ENCODE data around the gene EHBP1.

The EHBP1 gene

DNA sequence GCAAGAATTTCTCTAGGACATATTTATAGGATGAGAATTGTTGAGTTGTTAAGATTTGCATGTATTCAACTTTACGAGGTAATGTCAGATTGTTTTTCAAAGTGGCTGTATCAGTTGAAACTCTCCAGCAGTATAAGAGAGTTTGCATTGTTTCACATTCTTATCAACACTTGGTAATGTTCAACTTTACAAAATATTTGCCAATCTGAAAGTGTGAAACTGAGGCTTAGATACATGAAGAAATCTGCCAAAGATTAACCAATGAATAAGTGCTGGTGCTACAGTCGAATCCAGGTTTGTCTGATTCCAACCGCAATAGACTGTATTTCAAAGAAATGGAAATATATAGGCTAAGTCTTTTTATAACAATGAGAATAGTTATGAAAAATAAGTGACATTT, 117.0 kb downstream of the EHBP1 start:
- no peak overlapping the region for H3K4me3 ChIP-seq (ENCODE audit: low read depth, low read length)
- POLR2A ChIA-PET, result no interaction called here
- H3K4me1 ChIP-seq (ENCODE audit: control insufficient read depth, insufficient read depth, low read length), result no peaks in the 10 kb centered on the region
- H3K27ac ChIP-seq (ENCODE audit: extremely low read depth, low read depth, low read length), result no peak overlapping the region
- no peak for TF ChIP-seq ZBTB26 (tag by site-specific recombination; optimal IDR thresholded peaks at IDR 0.05)
- no peak for TF ChIP-seq ZNF335 (tag by site-specific recombination; conservative IDR thresholded peaks at IDR 0.05)
- no peak for TF ChIP-seq ZNF548 (tag by site-specific recombination; IDR thresholded peaks at IDR 0.05)
- no peak for TF ChIP-seq ZNF560 (tag by site-specific recombination; IDR thresholded peaks at IDR 0.05; ENCODE audit: borderline replicate concordance)
- no peak for TF ChIP-seq ZNF670 (tag by site-specific recombination; IDR thresholded peaks at IDR 0.05; ENCODE audit: low read depth)
- TF ChIP-seq ZNF610 (tag by site-specific recombination; IDR thresholded peaks at IDR 0.05; ENCODE audit: borderline replicate concordance), result no peak
- TF ChIP-seq PRDM2 (tag by site-specific recombination; IDR thresholded peaks at IDR 0.05; ENCODE audit: borderline replicate concordance), result no peak
- TF ChIP-seq MEIS1 (CRISPR knock-in tag; IDR thresholded peaks at IDR 0.05; ENCODE audit: borderline replicate concordance), result no peak
- TF ChIP-seq ZSCAN18 (tag by site-specific recombination; IDR thresholded peaks at IDR 0.05), result no peak
- no peak for TF ChIP-seq TCF7L2 (IDR thresholded peaks at IDR 0.05; ENCODE audit: borderline replicate concordance, low read depth, low read length)
- no peak for TF ChIP-seq ZNF549 (tag by site-specific recombination; IDR thresholded peaks at IDR 0.05)
- TF ChIP-seq ZNF561 (tag by site-specific recombination; IDR thresholded peaks at IDR 0.05; ENCODE audit: borderline replicate concordance), result no peak
- TF ChIP-seq ZBTB48 (tag by site-specific recombination; IDR thresholded peaks at IDR 0.05), result no peak
- CTCF ChIA-PET, result no interaction called here
- H3K9me3 ChIP-seq (ENCODE audit: control insufficient read depth, insufficient read depth, low read depth, low read length), result no peaks in the 10 kb centered on the region
- peaks cover 4 to 13% of the 10 kb centered on the region in 2 experiments; a peak in 2 of 3 replicates for H3K36me3 ChIP-seq (ENCODE audit: control insufficient read depth in 2 of 2, insufficient read depth in 1 of 2, low read length in 2 of 2)

GRCh38 chr2:62824388-62824787, 118.9 kb downstream of the EHBP1 start:
- CTCF ChIA-PET, result no interaction called here
- Histone ChIP-seq H3K4me3 (ENCODE audit: low read depth, low read length) (no peak overlapping the region), H3K27ac (ENCODE audit: extremely low read depth, low read depth, low read length) (no peak overlapping the region), H3K36me3 (ENCODE audit: control insufficient read depth in 2 of 2, insufficient read depth in 1 of 2, low read length in 2 of 2) (peaks cover 4 to 15% of the 10 kb centered on the region in 2 experiments; a peak in 2 of 3 replicates), H3K4me1 (ENCODE audit: control insufficient read depth, insufficient read depth, low read length) (no peaks in the 10 kb centered on the region), H3K9me3 (ENCODE audit: control insufficient read depth, insufficient read depth, low read depth, low read length) (no peaks in the 10 kb centered on the region)
- POLR2A ChIA-PET, result no interaction called here
- TF ChIP-seq ZNF548 (tag by site-specific recombination; IDR thresholded peaks at IDR 0.05), result no peak
- no peak for TF ChIP-seq ZBTB21 (tag by site-specific recombination; IDR thresholded peaks at IDR 0.05)
- TF ChIP-seq ZNF585B (tag by site-specific recombination; IDR thresholded peaks at IDR 0.05), result no peak
- TF ChIP-seq ZNF555 (tag by site-specific recombination; conservative IDR thresholded peaks at IDR 0.05), result no peak
- TF ChIP-seq ZFP69B (tag by site-specific recombination; IDR thresholded peaks at IDR 0.05), result no peak
- no peak for TF ChIP-seq ZNF433 (tag by site-specific recombination; IDR thresholded peaks at IDR 0.05; ENCODE audit: low read depth)
- TF ChIP-seq, protein P1, sequence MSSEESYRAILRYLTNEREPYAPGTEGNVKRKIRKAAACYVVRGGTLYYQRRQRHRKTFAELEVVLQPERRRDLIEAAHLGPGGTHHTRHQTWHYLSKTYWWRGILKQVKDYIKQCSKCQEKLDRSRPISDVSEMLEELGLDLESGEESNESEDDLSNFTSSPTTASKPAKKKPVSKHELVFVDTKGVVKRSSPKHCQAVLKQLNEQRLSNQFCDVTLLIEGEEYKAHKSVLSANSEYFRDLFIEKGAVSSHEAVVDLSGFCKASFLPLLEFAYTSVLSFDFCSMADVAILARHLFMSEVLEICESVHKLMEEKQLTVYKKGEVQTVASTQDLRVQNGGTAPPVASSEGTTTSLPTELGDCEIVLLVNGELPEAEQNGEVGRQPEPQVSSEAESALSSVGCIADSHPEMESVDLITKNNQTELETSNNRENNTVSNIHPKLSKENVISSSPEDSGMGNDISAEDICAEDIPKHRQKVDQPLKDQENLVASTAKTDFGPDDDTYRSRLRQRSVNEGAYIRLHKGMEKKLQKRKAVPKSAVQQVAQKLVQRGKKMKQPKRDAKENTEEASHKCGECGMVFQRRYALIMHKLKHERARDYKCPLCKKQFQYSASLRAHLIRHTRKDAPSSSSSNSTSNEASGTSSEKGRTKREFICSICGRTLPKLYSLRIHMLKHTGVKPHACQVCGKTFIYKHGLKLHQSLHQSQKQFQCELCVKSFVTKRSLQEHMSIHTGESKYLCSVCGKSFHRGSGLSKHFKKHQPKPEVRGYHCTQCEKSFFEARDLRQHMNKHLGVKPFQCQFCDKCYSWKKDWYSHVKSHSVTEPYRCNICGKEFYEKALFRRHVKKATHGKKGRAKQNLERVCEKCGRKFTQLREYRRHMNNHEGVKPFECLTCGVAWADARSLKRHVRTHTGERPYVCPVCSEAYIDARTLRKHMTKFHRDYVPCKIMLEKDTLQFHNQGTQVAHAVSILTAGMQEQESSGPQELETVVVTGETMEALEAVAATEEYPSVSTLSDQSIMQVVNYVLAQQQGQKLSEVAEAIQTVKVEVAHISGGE (tag by site-specific recombination; conservative IDR thresholded peaks at IDR 0.05; ENCODE audit: low read depth), result no peak
- no peak for TF ChIP-seq ZNF544 (tag by site-specific recombination; IDR thresholded peaks at IDR 0.05)
- TF ChIP-seq SALL2 (tag by site-specific recombination; IDR thresholded peaks at IDR 0.05; ENCODE audit: borderline replicate concordance), result no peak
- TF ChIP-seq ZNF473 (tag by site-specific recombination; IDR thresholded peaks at IDR 0.05), result no peak
- TF ChIP-seq ZNF621 (tag by site-specific recombination; IDR thresholded peaks at IDR 0.05), result no peak
- TF ChIP-seq ZNF629 (tag by site-specific recombination; IDR thresholded peaks at IDR 0.05), result no peak
